HL-60 (cell line): ENCODE measurements around the gene ANGEL2.

Experiments
- DNase-seq, 2 experiments: peaks; one replicate each; pipeline ENCODE4 v3.0.0-alpha.2; 2010 to 2020; ENCODE audit warnings: low read depth in 1 of 2, low spot score in 1 of 2
- H3K27ac ChIP-seq: fragments of 250-450 bp; sonication (Bioruptor Pico); replicated peaks from 2 replicates; pipeline ENCODE4 v1.5.1; 2020; ENCODE audit warnings: mild to moderate bottlenecking, moderate library complexity
- H3K27me3 ChIP-seq: fragments of 250-450 bp; sonication (Bioruptor Pico); 2 replicates; pipeline ENCODE4 v1.5.1; 2021; ENCODE audit warnings: mild to moderate bottlenecking, moderate library complexity; ENCODE audit not compliant: insufficient read depth, poor library complexity, severe bottlenecking
- H3K4me3 ChIP-seq: replicated peaks from 2 replicates; pipeline ENCODE4 v1.5.1; 2011; ENCODE audit warnings: mild to moderate bottlenecking, control low read depth, low read length; ENCODE audit not compliant: insufficient read depth
- GABPA ChIP-seq: IDR thresholded peaks from 2 replicates; pipeline ENCODE4 v1.6.1; 2012; ENCODE audit warnings: low read depth
- POLR2AphosphoS5 ChIP-seq: IDR thresholded peaks from 2 replicates; pipeline ENCODE4 v1.6.1; 2012; ENCODE audit warnings: low read depth
- REST ChIP-seq: IDR thresholded peaks from 2 replicates; pipeline ENCODE4 v1.6.1; 2012; ENCODE audit warnings: low read depth; ENCODE audit not compliant: insufficient replicate concordance
- SPI1 ChIP-seq: IDR thresholded peaks from 2 replicates; pipeline ENCODE4 v1.6.1; 2012; ENCODE audit warnings: low read depth, mild to moderate bottlenecking, borderline replicate concordance
- TF ChIP-seq, protein P1 (sequence below): IDR thresholded peaks from one replicate; pipeline ENCODE4 v1.5.1; 2011; ENCODE audit warnings: low read length, control low read depth, inconsistent platforms; ENCODE audit not compliant: insufficient read depth

Gene ANGEL2

GRCh38 chr1:212945463-212946160, 70.1 kb downstream of the ANGEL2 start:
- TF ChIP-seq POLR2AphosphoS5: no peak
- TF ChIP-seq GABPA: no peak
- TF ChIP-seq, protein P1, sequence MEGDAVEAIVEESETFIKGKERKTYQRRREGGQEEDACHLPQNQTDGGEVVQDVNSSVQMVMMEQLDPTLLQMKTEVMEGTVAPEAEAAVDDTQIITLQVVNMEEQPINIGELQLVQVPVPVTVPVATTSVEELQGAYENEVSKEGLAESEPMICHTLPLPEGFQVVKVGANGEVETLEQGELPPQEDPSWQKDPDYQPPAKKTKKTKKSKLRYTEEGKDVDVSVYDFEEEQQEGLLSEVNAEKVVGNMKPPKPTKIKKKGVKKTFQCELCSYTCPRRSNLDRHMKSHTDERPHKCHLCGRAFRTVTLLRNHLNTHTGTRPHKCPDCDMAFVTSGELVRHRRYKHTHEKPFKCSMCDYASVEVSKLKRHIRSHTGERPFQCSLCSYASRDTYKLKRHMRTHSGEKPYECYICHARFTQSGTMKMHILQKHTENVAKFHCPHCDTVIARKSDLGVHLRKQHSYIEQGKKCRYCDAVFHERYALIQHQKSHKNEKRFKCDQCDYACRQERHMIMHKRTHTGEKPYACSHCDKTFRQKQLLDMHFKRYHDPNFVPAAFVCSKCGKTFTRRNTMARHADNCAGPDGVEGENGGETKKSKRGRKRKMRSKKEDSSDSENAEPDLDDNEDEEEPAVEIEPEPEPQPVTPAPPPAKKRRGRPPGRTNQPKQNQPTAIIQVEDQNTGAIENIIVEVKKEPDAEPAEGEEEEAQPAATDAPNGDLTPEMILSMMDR: no peak
- TF ChIP-seq REST: no peak
- no peak for DNase-seq
- no peak overlapping the region for H3K4me3 ChIP-seq
- H3K27me3 ChIP-seq: peaks cover 24% of the 10 kb centered on the region
- H3K27ac ChIP-seq: no peak overlapping the region

DNA sequence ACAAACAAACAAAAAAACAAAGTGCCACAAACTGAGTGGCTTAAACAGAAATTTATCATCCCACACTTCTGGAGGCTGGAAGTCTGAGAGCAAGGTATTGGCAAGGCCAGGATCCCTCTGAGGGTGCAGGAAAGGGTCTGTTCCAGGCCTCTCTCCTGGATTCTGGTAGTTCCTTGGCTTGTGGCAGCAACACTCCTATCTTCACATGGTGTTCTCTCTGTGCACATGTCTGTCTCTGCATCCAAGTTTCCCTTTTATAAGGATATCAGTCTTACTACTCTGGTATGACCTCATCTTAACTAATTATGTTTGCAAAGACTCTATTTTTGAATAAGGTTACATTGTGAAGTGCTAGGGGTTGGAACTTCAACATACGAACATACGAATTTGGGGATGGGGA, 70.6 kb downstream of the ANGEL2 start:
- DNase-seq: no peak
- TF ChIP-seq, protein P1: no peak
- TF ChIP-seq GABPA (no peak), SPI1 (no peak), POLR2AphosphoS5 (no peak), REST (no peak)
- peaks cover 19% of the 10 kb centered on the region for H3K27me3 ChIP-seq
- no peak overlapping the region for H3K27ac ChIP-seq
- H3K4me3 ChIP-seq: no peak overlapping the region

- Histone ChIP-seq H3K27ac (no peak overlapping the region), H3K4me3 (no peak overlapping the region), H3K27me3 (peaks cover 12% of the 10 kb centered on the region)
- no peak for TF ChIP-seq REST
- DNase-seq: no peak
Observed at GRCh38 chr1:212944229-212944901, 71.3 kb downstream of the ANGEL2 start.
